Measurements from ENCODE around the gene NOTUM. TPM values are rescaled to one million over a fixed set of nuclear protein-coding genes. Genes with fewer than 3 reads are reported as not detected.

NOTUM gene
- total and polyA plus RNA-seq, 4 donors = 0.71 to 7.6 (median 2.2) TPM

DNA sequence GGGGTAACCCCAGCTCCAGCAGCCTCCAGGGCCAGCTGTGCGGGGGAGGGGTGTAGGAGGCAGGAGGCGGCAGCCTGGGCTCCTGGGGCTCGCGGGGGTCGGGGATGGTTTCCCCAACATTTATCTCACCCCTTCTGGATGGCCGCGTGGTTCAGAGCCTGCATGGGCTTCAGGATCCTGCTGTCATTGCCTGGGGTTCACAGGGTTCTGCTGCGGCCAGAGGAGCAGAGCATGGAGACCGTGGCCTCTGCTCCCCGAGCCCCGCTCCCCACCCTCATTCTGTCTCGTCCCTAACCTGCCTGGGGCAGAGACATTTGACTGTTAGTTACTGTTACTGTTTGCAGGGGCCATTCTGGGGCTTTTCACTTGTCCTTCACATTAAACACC, 18.8 kb downstream of the NOTUM start:
- H3K36me3 ChIP-seq (ENCODE audit: control insufficient read depth in 4 of 4, insufficient read depth in 4 of 4, low read length in 4 of 4) = no peaks in the 10 kb centered on the region
- H3K4me1 ChIP-seq (ENCODE audit: control insufficient read depth in 5 of 5, insufficient read depth in 5 of 5, low read length in 5 of 5) = peaks cover 0 to 2% (median 0%) of the 10 kb centered on the region in 5 donors
- WGBS, 2 donors = 45 to 55% methylated on average over 11 to 12 of the region's 12 CpGs
- H3K4me3 ChIP-seq = no peak overlapping the region
- no peaks in the 10 kb centered on the region for H3K9me3 ChIP-seq (ENCODE audit: control insufficient read depth in 4 of 4, insufficient read depth in 3 of 4, low read length in 3 of 4)
- peaks cover 0 to 6% (median 3%) of the 10 kb centered on the region in 3 donors for H3K27me3 ChIP-seq (ENCODE audit: control insufficient read depth in 3 of 3, insufficient read depth in 3 of 3, low read length in 2 of 3)
- H3K9ac ChIP-seq (ENCODE audit: insufficient read depth in 1 of 2, low read length in 2 of 2) = no peak overlapping the region
- ATAC-seq (ENCODE audit: insufficient read depth, low FRiP score) (no peak), DNase-seq (no peak)
- TF ChIP-seq, protein P1, sequence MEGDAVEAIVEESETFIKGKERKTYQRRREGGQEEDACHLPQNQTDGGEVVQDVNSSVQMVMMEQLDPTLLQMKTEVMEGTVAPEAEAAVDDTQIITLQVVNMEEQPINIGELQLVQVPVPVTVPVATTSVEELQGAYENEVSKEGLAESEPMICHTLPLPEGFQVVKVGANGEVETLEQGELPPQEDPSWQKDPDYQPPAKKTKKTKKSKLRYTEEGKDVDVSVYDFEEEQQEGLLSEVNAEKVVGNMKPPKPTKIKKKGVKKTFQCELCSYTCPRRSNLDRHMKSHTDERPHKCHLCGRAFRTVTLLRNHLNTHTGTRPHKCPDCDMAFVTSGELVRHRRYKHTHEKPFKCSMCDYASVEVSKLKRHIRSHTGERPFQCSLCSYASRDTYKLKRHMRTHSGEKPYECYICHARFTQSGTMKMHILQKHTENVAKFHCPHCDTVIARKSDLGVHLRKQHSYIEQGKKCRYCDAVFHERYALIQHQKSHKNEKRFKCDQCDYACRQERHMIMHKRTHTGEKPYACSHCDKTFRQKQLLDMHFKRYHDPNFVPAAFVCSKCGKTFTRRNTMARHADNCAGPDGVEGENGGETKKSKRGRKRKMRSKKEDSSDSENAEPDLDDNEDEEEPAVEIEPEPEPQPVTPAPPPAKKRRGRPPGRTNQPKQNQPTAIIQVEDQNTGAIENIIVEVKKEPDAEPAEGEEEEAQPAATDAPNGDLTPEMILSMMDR (IDR thresholded peaks at IDR 0.05; ENCODE audit: control extremely low read depth, extremely low read depth) = no peak
- H3K27ac ChIP-seq (ENCODE audit: low read depth in 1 of 2, low read length in 1 of 2) = peak overlapping the region in 1 of 2 donors; percentile 52

DNA sequence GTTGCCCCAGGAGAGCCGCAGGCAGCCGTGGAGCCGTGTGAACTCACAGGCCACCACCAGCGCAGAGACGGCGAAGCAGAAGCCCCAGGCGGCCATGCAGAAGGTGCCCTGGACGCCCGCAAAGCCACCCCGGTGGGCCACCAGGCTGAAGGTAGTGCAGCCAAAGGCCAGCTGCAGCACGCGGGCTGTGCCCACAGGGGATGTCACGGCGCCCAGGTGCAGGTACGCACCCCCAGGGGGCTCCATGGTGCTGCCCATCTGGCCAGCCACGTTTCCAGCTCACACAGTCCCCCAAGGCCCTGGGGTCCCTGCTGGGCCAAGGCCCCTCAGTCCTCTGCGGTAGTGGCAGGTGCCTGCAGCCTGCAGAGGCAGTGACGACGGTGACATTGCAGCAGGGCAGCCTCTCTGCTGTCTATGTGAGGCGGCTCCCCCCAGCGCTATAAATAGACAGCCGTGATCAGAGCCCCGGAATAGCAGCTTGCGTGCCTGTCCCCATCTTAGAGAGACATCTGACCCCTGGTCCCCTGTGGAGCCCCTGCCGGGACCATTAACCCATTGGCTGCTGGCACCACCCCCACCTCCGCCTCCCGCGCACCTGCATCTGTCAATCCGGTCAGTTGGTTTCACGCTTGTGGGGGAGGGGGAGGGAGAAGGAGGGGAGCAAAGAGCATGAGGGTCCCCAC, 19.4 kb downstream of the NOTUM start:
- Histone ChIP-seq H3K4me3 (no peak overlapping the region), H3K4me1 (ENCODE audit: control insufficient read depth in 5 of 5, insufficient read depth in 5 of 5, low read length in 5 of 5) (peaks cover 0 to 5% (median 0%) of the 10 kb centered on the region in 5 donors), H3K36me3 (ENCODE audit: control insufficient read depth in 4 of 4, insufficient read depth in 4 of 4, low read length in 4 of 4) (no peaks in the 10 kb centered on the region), H3K27me3 (ENCODE audit: control insufficient read depth in 3 of 3, insufficient read depth in 3 of 3, low read length in 2 of 3) (peaks cover 0 to 6% (median 3%) of the 10 kb centered on the region in 3 donors), H3K9ac (ENCODE audit: insufficient read depth in 1 of 2, low read length in 2 of 2) (no peak overlapping the region), H3K27ac (ENCODE audit: low read depth in 1 of 2, low read length in 1 of 2) (peak overlapping the region in 1 of 2 donors; percentile 52), H3K9me3 (ENCODE audit: control insufficient read depth in 4 of 4, insufficient read depth in 3 of 4, low read length in 3 of 4) (no peaks in the 10 kb centered on the region)
- ATAC-seq (ENCODE audit: insufficient read depth, low FRiP score) = no peak
- no peak for DNase-seq
- WGBS, 2 donors = 47 to 56% methylated on average over 27 to 30 of the region's 30 CpGs
- TF ChIP-seq, protein P1 (IDR thresholded peaks at IDR 0.05; ENCODE audit: control extremely low read depth, extremely low read depth) = no peak

DNA sequence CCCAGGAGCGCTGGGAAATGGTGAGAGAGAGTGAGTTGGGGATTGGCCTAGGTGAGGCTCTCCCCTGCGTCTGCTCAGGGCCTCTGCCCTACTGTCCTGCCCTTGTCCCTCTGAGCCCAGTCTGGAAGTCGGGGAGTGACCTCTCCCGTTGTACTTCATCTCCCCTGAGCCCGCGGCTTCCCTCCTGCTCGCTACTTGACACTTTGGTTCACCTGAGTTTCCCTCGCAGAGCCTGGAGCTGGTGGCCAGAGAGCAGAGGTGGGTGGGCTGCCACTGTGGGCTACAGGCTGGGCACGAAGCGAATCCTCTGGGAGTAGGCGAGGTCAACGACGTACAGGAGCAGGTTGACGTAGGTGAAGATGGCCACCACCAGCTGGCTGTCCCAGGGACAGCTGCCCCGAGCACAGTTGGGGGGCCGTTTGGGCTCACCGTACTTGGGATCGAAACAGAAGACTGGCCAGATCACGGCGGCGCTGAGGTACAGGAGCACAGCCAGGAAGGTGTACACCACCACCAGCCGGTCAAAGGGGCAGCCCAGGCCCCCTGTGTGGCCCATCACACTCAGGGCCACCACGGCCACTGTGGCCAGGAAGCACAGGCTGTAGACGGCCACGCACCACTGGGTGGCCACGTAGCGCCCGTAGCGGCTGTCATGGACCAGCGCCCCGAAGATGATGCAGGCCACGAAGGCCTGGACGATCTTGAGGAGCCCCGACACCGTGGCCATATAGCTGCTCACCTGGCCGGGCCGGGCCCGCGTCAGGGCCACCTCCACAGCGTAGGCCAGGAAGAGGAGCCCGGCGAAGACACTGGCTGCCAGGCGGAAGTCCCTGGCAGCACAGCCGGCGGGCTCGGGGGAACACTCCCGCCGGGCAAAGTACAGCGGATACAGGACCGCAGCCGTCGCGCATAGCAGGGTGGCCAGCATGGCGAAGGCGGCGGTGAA, 20.2 kb downstream of the NOTUM start:
- 91 to 95% methylated on average over 56 of the region's 56 CpGs for WGBS, 2 donors

More for the DNA sequence above, 20.2 kb downstream of the NOTUM start:
- DNase-seq = no peak
- no peak overlapping the region for H3K9ac ChIP-seq (ENCODE audit: insufficient read depth in 1 of 2, low read length in 2 of 2)
- peaks cover 0 to 8% (median 0%) of the 10 kb centered on the region in 5 donors for H3K4me1 ChIP-seq (ENCODE audit: control insufficient read depth in 5 of 5, insufficient read depth in 5 of 5, low read length in 5 of 5)
- H3K36me3 ChIP-seq (ENCODE audit: control insufficient read depth in 4 of 4, insufficient read depth in 4 of 4, low read length in 4 of 4) = no peaks in the 10 kb centered on the region
- no peak overlapping the region for H3K27ac ChIP-seq (ENCODE audit: low read depth in 1 of 2, low read length in 1 of 2)
- peaks cover 0 to 6% (median 3%) of the 10 kb centered on the region in 3 donors for H3K27me3 ChIP-seq (ENCODE audit: control insufficient read depth in 3 of 3, insufficient read depth in 3 of 3, low read length in 2 of 3)
- TF ChIP-seq, protein P1 (IDR thresholded peaks at IDR 0.05; ENCODE audit: control extremely low read depth, extremely low read depth) = no peak
- no peak overlapping the region for H3K4me3 ChIP-seq
- no peaks in the 10 kb centered on the region for H3K9me3 ChIP-seq (ENCODE audit: control insufficient read depth in 4 of 4, insufficient read depth in 3 of 4, low read length in 3 of 4)
- no peak for ATAC-seq (ENCODE audit: insufficient read depth, low FRiP score)

Data from lung (tissue), 12 donors.